22Rv1 (cell line): Measurements from ENCODE around the gene HOXB2.

Experiments
- H3K27ac ChIP-seq: fragments of 450-650 bp; 2 replicates; pipeline ENCODE4 v1.5.1; 2017
- ZFX ChIP-seq: fragments of 450-650 bp; IDR thresholded peaks from 2 replicates; pipeline ENCODE4 v1.6.1; 2017; ENCODE audit warnings: antibody characterized with exemption, borderline replicate concordance
- TF ChIP-seq, protein P1 (sequence below): fragments of 450-650 bp; IDR thresholded peaks from 2 replicates; pipeline ENCODE4 v1.5.1; 2017; ENCODE audit warnings: mild to moderate bottlenecking

Gene HOXB2

DNA sequence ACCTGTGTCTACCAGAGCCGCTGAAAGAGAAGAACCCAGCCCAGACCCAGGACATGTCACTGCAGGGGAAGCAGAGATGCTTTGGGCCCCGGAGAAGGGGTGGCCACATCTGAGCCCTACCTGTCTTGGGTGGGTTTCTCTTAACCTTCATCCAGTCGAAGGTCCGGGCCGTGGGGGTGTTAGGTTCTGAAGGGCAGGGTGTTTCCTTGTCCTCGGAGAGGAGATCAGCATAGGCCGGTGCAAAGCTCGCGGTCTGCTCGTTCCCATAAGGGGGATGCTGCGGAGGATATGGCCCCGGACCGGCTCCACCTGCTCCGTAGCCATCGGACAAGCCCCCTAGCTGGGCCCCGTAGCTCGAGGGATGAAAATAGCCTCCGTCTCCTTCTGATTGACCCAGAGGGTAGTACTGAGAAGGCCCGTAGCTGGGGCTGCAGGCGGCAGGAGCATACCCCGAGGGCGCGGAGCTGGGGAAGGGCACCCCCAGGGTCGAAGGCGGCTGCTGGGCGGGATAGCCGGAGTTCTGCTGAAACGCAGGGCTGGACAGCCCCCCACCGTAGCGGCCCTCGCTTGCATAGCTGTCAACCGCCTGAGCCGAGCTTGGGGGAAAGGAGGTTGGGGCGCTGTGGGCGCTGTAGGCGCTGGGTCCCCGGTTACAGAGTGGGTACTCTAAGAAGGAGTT, 14.6 kb downstream of the HOXB2 start:
- no peak overlapping the region for H3K27ac ChIP-seq
- TF ChIP-seq, protein P1, sequence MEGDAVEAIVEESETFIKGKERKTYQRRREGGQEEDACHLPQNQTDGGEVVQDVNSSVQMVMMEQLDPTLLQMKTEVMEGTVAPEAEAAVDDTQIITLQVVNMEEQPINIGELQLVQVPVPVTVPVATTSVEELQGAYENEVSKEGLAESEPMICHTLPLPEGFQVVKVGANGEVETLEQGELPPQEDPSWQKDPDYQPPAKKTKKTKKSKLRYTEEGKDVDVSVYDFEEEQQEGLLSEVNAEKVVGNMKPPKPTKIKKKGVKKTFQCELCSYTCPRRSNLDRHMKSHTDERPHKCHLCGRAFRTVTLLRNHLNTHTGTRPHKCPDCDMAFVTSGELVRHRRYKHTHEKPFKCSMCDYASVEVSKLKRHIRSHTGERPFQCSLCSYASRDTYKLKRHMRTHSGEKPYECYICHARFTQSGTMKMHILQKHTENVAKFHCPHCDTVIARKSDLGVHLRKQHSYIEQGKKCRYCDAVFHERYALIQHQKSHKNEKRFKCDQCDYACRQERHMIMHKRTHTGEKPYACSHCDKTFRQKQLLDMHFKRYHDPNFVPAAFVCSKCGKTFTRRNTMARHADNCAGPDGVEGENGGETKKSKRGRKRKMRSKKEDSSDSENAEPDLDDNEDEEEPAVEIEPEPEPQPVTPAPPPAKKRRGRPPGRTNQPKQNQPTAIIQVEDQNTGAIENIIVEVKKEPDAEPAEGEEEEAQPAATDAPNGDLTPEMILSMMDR, result no peak
- no peak for TF ChIP-seq ZFX

DNA sequence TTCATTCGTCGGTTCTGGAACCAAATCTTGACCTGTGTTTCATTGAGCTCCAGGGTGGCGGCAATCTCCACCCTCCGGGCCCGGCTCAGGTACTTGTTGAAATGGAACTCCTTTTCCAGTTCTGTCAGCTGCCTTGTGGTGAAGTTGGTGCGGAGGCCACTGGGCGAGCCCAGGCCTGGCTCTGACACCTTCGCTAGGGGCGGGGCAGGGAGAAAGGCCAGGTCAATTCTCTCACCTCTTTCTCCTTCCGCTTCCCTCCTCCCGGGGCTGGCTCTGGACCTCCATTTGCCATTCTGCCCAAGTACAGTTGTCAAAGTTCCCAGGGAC, 15.3 kb downstream of the HOXB2 start:
- H3K27ac ChIP-seq, result no peak overlapping the region
- no peak for TF ChIP-seq ZFX
- TF ChIP-seq, protein P1, result no peak

DNA sequence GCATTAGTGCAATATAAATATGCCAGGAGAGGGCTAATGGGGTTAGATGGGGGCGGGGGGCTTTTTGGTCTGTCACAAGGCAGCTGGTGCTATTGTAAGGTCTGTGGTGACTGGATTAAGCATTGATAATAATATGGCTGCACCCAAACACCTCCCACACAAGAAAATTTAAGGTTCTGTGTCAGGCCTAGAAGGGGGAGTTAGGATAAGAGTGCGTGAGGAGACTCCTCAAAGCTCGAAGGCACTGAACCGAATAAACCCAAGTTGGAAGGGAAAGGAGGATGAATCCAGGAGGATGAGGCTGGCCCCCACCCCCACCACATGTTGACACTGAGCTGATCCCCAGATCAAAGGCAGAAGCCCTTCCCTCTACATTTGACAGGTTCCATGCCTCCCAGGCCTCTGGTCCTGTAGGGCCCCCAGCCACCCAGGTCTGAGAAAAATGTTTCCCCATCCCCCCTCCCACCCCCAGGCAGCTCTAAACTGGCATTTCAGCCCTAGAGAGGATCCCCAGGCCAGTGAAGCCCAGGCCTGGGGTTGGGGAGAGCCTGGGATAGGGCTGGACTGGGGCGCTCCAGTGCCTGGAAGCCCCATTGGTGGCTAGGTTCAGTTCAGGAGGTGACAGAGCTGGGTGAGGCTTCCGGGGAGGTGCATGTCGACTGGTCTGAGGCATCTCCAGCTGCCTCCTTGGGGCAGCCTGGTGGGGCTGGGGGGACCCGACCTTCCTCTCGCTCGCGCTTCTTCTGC, 15.8 kb downstream of the HOXB2 start:
- H3K27ac ChIP-seq, result no peak overlapping the region
- TF ChIP-seq ZFX, result no peak
- TF ChIP-seq, protein P1, result no peak

DNA sequence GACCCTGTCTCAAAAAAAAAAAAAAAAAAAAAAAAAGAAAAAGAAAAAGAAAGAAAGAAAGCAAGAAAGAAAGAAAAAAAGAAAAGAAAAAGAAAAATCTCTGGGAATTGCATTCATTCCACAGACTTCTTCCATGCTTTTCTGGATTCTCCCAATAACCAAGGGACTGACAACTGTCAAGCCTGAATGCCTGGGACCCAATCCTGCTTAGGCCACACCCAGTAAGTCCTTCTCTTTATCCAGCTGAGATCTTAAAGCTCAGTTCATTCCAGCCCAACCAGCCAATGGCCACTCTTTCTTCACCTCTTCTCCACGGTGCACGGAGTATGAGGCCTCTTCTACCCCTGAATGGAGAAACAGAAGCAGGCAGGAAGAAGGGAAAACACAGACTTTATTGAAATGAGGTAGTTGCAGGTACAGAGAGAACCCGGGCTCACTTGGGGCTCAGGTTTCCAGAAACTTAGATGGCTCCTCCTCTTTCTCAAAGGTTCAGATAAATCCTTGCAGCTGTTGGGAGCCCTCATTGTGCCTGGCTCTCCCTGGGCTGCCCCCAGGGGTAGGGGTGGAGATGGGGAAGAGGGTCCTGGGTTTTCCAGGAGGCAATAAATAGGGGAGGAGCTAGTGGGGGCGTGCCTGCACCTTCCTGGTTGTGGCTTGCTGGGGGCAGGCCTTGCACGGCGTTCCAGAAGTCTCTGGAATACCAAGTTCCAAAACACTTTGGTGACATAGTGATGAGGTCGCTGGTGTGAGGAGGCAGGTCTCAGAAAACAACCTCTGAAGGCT, 16.6 kb downstream of the HOXB2 start:
- H3K27ac ChIP-seq, result no peak overlapping the region
- TF ChIP-seq ZFX, result no peak
- TF ChIP-seq, protein P1, result no peak

DNA sequence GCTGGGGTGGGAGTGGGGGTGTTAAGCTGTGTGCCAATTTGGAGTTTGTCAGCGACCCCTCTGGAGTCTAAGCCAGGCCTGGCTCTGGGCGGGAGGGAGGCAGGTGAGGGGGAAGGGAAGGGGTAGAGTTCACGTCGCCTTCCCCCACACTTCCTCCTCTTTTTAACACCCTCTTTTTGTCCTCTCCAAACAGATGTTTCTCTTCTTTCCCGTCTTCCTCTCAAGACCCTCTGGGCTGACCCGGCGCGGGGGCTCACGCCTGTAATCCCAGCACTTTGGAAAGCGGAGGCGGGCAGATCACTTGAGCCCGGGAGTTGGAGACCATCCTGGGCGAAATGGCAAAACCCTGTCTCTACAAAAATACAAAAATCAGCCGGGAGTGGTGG, 17.4 kb downstream of the HOXB2 start:
- H3K27ac ChIP-seq, result no peak overlapping the region
- no peak for TF ChIP-seq ZFX
- TF ChIP-seq, protein P1, result no peak

DNA sequence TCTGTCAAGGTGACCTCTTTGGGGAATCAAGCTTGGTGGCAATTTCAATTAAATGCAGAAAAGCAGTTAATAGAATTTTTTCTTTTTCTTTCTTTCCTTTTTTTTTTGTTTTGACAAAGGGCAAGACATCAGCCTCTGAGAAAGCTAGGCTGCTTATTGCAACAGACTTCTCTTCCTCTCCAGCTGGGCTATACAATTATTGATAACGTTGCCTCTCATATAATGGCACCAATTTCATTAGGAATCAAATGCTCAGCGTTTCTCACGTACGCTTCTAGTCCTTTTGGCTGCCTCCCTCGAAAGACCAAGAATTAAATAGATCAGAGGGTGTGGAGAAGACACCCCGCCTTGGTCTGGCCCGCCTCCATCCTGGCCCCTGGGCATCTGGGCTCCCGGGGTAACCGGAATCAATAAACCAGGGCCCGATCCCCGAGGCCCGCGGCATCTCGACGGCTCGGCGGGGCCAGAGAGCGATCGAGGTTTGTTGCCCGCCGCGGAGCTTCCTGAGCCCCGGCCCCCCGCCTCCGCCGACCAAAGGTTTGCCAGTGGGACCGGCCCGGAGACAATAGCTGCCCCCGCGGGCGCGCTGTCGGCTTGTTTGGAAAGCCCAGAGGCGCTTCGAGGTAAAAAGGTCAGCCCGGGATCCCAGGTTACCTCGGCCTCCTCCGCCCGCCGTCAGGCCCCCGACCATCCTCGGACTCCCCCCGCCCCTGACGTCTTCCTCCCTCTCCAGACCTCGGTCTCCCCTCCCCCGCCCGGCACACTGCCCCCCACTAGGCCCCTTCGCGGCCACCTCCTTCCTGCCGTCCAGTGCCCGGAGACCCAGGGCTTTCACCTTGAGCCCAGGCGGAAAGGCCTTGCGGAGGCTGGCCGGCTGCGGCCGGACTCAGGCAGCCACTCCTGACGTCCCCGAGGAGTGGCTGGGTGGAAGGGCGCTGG, 18.0 kb downstream of the HOXB2 start:
- H3K27ac ChIP-seq, result no peak overlapping the region
- no peak for TF ChIP-seq ZFX
- TF ChIP-seq, protein P1, result no peak
